SH-SY5Y (cell line): ENCODE results near the gene FOXK1.

Experiments
- GATA2 ChIP-seq: IDR thresholded peaks from 2 replicates; pipeline ENCODE4 v1.6.1; 2011; ENCODE audit warnings: mild to moderate bottlenecking, low read depth, low read length
- GATA3 ChIP-seq: IDR thresholded peaks from 2 replicates; pipeline ENCODE4 v1.6.1; 2011; ENCODE audit warnings: low read depth, mild to moderate bottlenecking, low read length, moderate library complexity

- no peak for TF ChIP-seq GATA2
- TF ChIP-seq GATA3, result no peak
Observed at GRCh38 chr7:4661871-4662270, 20.2 kb upstream of the FOXK1 start.
